ENCODE results near the gene SH3RF3.

GRCh38 chr2:109210431-109211200 lies 81.6 kb downstream of the SH3RF3 start:
- TF ChIP-seq SIN3A (IDR thresholded peaks at IDR 0.05; ENCODE audit: borderline replicate concordance, low read depth, low read length) = no peak
- TF ChIP-seq CTCF (IDR thresholded peaks at IDR 0.05) = no peak
- no peak for TF ChIP-seq NFIC (IDR thresholded peaks at IDR 0.05; ENCODE audit: borderline replicate concordance)
- no peak for TF ChIP-seq REST (IDR thresholded peaks at IDR 0.05; ENCODE audit: low read depth, low read length)
- TF ChIP-seq EP300 (IDR thresholded peaks at IDR 0.05; ENCODE audit: borderline replicate concordance in 1 of 2, low read depth in 1 of 2, low read length in 1 of 2) = no peak
- TF ChIP-seq TAF1 (IDR thresholded peaks at IDR 0.05; ENCODE audit: borderline replicate concordance, low read depth, low read length) = no peak
- TF ChIP-seq POLR2AphosphoS5 (IDR thresholded peaks at IDR 0.05; ENCODE audit: low read depth, low read length) = no peak
- no peak for TF ChIP-seq GATA2 (CRISPR knock-in tag; IDR thresholded peaks at IDR 0.05)
- TF ChIP-seq CHD2 (IDR thresholded peaks at IDR 0.05; ENCODE audit: low read length, partially characterized antibody) = no peak

All from SK-N-SH (cell line).